ENCODE measurements around the gene NFE2L1.

NFE2L1 gene

GRCh38 chr17:48055531-48056245 is 7.5 kb downstream of the NFE2L1 start:
- Histone ChIP-seq H3K4me3 (ENCODE audit: low read length) (no peak overlapping the region), H3K9ac (ENCODE audit: low read length) (no peak overlapping the region), H3K4me1 (ENCODE audit: control insufficient read depth, insufficient read depth, low read length) (peaks cover 29% of the 10 kb centered on the region), H3K27me3 (ENCODE audit: control insufficient read depth, insufficient read depth, low read length) (no peaks in the 10 kb centered on the region), H3K36me3 (ENCODE audit: control insufficient read depth, insufficient read depth, low read length) (peaks cover 55% of the 10 kb centered on the region), H3K27ac (ENCODE audit: low read depth, low read length) (no peak overlapping the region)

DNA sequence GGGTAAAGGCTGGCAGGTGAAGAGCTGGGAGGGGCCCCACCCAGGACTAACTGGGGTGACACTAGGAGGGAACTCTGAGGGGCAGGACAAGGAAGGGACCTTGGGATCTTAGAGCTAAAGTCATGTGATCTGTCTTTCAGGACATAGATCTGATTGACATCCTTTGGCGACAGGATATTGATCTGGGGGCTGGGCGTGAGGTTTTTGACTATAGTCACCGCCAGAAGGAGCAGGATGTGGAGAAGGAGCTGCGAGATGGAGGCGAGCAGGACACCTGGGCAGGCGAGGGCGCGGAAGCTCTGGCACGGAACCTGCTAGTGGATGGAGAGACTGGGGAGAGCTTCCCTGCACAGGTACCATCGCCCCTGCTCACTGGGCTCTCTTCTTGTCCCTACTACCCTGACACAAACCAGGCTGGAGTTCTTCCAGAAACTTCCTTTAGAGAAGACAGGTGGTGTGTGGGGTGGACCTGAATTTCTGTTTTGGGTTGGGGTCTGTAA is 8.1 kb downstream of the NFE2L1 start:
- H3K27ac ChIP-seq (ENCODE audit: low read depth, low read length): no peak overlapping the region
- H3K36me3 ChIP-seq (ENCODE audit: control insufficient read depth, insufficient read depth, low read length): peaks cover 56% of the 10 kb centered on the region
- no peak overlapping the region for H3K4me3 ChIP-seq (ENCODE audit: low read length)
- peaks cover 24% of the 10 kb centered on the region for H3K4me1 ChIP-seq (ENCODE audit: control insufficient read depth, insufficient read depth, low read length)
- H3K9ac ChIP-seq (ENCODE audit: low read length): no peak overlapping the region
- no peaks in the 10 kb centered on the region for H3K27me3 ChIP-seq (ENCODE audit: control insufficient read depth, insufficient read depth, low read length)

DNA sequence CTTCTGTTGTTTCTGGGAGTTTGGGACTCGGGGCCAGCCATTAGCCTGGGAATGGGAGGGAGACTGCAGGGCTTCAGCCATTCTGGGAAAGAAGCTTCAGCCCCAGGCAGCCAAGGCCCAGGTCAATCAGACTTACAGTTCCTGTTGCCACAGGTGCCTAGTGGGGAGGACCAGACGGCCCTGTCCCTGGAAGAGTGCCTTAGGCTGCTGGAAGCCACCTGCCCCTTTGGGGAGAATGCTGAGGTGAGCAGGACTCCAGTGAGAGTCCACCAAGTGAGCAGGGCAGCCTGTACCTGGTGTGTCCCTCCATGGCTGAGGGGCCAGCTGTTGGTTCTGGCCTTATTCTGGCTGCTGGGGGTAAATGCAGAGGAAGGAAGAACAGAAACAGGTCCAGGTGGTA is 8.7 kb downstream of the NFE2L1 start:
- H3K36me3 ChIP-seq (ENCODE audit: control insufficient read depth, insufficient read depth, low read length): peaks cover 60% of the 10 kb centered on the region
- no peak overlapping the region for H3K9ac ChIP-seq (ENCODE audit: low read length)
- H3K4me3 ChIP-seq (ENCODE audit: low read length): no peak overlapping the region
- no peaks in the 10 kb centered on the region for H3K27me3 ChIP-seq (ENCODE audit: control insufficient read depth, insufficient read depth, low read length)
- peaks cover 23% of the 10 kb centered on the region for H3K4me1 ChIP-seq (ENCODE audit: control insufficient read depth, insufficient read depth, low read length)
- H3K27ac ChIP-seq (ENCODE audit: low read depth, low read length): no peak overlapping the region

- no peak overlapping the region for H3K4me3 ChIP-seq (ENCODE audit: low read length)
- H3K9ac ChIP-seq (ENCODE audit: low read length): no peak overlapping the region
- H3K36me3 ChIP-seq (ENCODE audit: control insufficient read depth, insufficient read depth, low read length): peaks cover 60% of the 10 kb centered on the region
- no peaks in the 10 kb centered on the region for H3K27me3 ChIP-seq (ENCODE audit: control insufficient read depth, insufficient read depth, low read length)
- H3K4me1 ChIP-seq (ENCODE audit: control insufficient read depth, insufficient read depth, low read length): peaks cover 15% of the 10 kb centered on the region
- no peak overlapping the region for H3K27ac ChIP-seq (ENCODE audit: low read depth, low read length)
Observed at GRCh38 chr17:48057626-48058025, 9.5 kb downstream of the NFE2L1 start.

DNA sequence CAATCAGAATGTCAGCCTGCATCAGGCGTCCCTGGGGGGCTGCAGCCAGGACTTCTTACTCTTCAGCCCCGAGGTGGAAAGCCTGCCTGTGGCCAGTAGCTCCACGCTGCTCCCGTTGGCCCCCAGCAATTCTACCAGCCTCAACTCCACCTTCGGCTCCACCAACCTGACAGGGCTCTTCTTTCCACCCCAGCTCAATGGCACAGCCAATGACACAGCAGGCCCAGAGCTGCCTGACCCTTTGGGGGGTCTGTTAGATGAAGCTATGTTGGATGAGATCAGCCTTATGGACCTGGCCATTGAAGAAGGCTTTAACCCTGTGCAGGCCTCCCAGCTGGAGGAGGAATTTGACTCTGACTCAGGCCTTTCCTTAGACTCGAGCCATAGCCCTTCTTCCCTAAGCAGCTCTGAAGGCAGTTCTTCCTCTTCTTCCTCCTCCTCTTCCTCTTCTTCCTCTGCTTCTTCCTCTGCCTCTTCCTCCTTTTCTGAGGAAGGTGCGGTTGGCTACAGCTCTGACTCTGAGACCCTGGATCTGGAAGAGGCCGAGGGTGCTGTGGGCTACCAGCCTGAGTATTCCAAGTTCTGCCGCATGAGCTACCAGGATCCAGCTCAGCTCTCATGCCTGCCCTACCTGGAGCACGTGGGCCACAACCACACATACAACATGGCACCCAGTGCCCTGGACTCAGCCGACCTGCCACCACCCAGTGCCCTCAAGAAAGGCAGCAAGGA is 10.4 kb downstream of the NFE2L1 start:
- no peak overlapping the region for H3K9ac ChIP-seq (ENCODE audit: low read length)
- H3K36me3 ChIP-seq (ENCODE audit: control insufficient read depth, insufficient read depth, low read length): peaks cover 62% of the 10 kb centered on the region
- H3K27me3 ChIP-seq (ENCODE audit: control insufficient read depth, insufficient read depth, low read length): no peaks in the 10 kb centered on the region
- H3K4me3 ChIP-seq (ENCODE audit: low read length): no peak overlapping the region
- H3K4me1 ChIP-seq (ENCODE audit: control insufficient read depth, insufficient read depth, low read length): peaks cover 6% of the 10 kb centered on the region
- no peak overlapping the region for H3K27ac ChIP-seq (ENCODE audit: low read depth, low read length)

DNA sequence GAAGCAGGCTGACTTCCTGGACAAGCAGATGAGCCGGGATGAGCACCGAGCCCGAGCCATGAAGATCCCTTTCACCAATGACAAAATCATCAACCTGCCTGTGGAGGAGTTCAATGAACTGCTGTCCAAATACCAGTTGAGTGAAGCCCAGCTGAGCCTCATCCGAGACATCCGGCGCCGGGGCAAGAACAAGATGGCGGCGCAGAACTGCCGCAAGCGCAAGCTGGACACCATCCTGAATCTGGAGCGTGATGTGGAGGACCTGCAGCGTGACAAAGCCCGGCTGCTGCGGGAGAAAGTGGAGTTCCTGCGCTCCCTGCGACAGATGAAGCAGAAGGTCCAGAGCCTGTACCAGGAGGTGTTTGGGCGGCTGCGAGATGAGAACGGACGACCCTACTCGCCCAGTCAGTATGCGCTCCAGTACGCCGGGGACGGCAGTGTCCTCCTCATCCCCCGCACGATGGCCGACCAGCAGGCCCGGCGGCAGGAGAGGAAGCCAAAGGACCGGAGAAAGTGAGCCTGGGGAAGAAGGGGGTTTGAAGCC is 11.0 kb downstream of the NFE2L1 start:
- Histone ChIP-seq H3K36me3 (ENCODE audit: control insufficient read depth, insufficient read depth, low read length) (peaks cover 62% of the 10 kb centered on the region), H3K4me3 (ENCODE audit: low read length) (no peak overlapping the region), H3K27me3 (ENCODE audit: control insufficient read depth, insufficient read depth, low read length) (no peaks in the 10 kb centered on the region), H3K4me1 (ENCODE audit: control insufficient read depth, insufficient read depth, low read length) (no peaks in the 10 kb centered on the region), H3K9ac (ENCODE audit: low read length) (no peak overlapping the region), H3K27ac (ENCODE audit: low read depth, low read length) (no peak overlapping the region)

DNA sequence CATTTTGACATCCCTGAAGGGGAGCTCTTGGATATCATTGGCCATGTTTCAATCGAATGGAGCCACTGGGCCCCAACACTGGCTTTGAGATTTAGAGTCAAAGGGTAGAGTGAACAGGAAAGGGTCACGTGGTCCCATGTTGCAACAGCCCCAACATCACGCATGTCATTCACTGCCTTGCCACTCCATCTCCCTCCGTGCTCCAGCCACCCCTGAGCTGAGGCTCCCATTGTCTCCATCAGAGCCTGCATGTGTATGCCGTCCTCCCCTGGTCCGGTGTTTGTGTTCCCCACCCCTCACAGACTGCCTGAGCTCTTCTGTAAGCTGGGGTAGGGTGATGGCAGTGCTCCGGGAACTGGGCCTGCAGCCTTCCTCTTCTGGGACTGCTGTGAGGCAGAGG is 12.1 kb downstream of the NFE2L1 start:
- H3K4me1 ChIP-seq (ENCODE audit: control insufficient read depth, insufficient read depth, low read length): no peaks in the 10 kb centered on the region
- H3K4me3 ChIP-seq (ENCODE audit: low read length): no peak overlapping the region
- no peak overlapping the region for H3K27ac ChIP-seq (ENCODE audit: low read depth, low read length)
- no peak overlapping the region for H3K9ac ChIP-seq (ENCODE audit: low read length)
- no peaks in the 10 kb centered on the region for H3K27me3 ChIP-seq (ENCODE audit: control insufficient read depth, insufficient read depth, low read length)
- peaks cover 68% of the 10 kb centered on the region for H3K36me3 ChIP-seq (ENCODE audit: control insufficient read depth, insufficient read depth, low read length)

DNA sequence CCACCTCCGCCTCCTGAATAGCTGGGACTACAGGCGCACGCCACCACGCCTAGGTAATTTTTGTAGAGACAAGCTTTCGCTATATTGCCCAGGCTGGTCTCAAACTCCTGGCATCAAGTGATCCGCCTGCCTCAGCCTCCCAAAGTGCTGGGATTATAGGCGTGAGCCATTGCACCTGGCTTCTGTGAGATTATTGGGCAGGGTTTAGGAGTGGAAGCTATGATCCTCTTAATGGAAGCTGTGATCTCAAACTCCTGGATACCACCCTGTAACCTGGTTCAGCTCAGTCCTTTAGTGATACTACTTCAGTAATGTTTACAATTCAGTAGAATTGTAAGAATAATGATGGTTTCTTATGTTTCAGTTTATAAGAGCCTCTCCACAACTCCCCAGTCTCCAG is 14.1 kb downstream of the NFE2L1 start:
- H3K27ac ChIP-seq (ENCODE audit: low read depth, low read length): no peak overlapping the region

GRCh38 chr17:48064638-48065037 is 16.5 kb downstream of the NFE2L1 start:
- H3K9ac ChIP-seq (ENCODE audit: low read length): no peak overlapping the region
- H3K4me1 ChIP-seq (ENCODE audit: control insufficient read depth, insufficient read depth, low read length): no peaks in the 10 kb centered on the region
- no peaks in the 10 kb centered on the region for H3K27me3 ChIP-seq (ENCODE audit: control insufficient read depth, insufficient read depth, low read length)
- H3K27ac ChIP-seq (ENCODE audit: low read depth, low read length): no peak overlapping the region
- no peak overlapping the region for H3K4me3 ChIP-seq (ENCODE audit: low read length)
- peaks cover 35% of the 10 kb centered on the region for H3K36me3 ChIP-seq (ENCODE audit: control insufficient read depth, insufficient read depth, low read length)

More for the DNA sequence above, 14.1 kb downstream of the NFE2L1 start:
- Histone ChIP-seq H3K27me3 (ENCODE audit: control insufficient read depth, insufficient read depth, low read length) (no peaks in the 10 kb centered on the region), H3K4me1 (ENCODE audit: control insufficient read depth, insufficient read depth, low read length) (no peaks in the 10 kb centered on the region), H3K9ac (ENCODE audit: low read length) (no peak overlapping the region), H3K36me3 (ENCODE audit: control insufficient read depth, insufficient read depth, low read length) (peaks cover 53% of the 10 kb centered on the region), H3K4me3 (ENCODE audit: low read length) (no peak overlapping the region)

DNA sequence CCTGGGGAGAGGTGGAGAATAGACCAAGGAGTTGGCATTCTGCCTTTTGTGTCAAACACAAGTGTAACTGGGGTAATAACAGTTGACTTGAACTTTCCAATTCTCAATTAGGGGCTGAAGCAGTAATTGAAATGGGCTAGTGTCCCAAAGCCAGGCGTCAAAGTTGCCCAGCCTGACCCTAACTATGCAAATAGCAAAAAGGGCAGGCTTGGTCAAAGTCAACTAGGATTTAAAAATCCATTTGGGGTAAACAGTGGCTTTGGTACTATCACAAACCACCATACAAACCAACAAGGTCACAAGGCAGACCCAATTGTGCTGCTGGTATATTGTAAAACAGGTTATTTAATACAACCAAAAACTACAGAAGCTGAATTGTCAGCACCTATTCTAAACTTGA is 18.0 kb downstream of the NFE2L1 start:
- no peak overlapping the region for H3K9ac ChIP-seq (ENCODE audit: low read length)
- no peak overlapping the region for H3K4me3 ChIP-seq (ENCODE audit: low read length)
- H3K27ac ChIP-seq (ENCODE audit: low read depth, low read length): no peak overlapping the region
- no peaks in the 10 kb centered on the region for H3K27me3 ChIP-seq (ENCODE audit: control insufficient read depth, insufficient read depth, low read length)
- no peaks in the 10 kb centered on the region for H3K4me1 ChIP-seq (ENCODE audit: control insufficient read depth, insufficient read depth, low read length)
- H3K36me3 ChIP-seq (ENCODE audit: control insufficient read depth, insufficient read depth, low read length): peaks cover 25% of the 10 kb centered on the region

- Histone ChIP-seq H3K36me3 (ENCODE audit: control insufficient read depth, insufficient read depth, low read length) (peaks cover 22% of the 10 kb centered on the region), H3K9ac (ENCODE audit: low read length) (no peak overlapping the region), H3K27ac (ENCODE audit: low read depth, low read length) (no peak overlapping the region), H3K27me3 (ENCODE audit: control insufficient read depth, insufficient read depth, low read length) (no peaks in the 10 kb centered on the region), H3K4me1 (ENCODE audit: control insufficient read depth, insufficient read depth, low read length) (no peaks in the 10 kb centered on the region), H3K4me3 (ENCODE audit: low read length) (no peak overlapping the region)
Observed at GRCh38 chr17:48066656-48067055, 18.5 kb downstream of the NFE2L1 start.

DNA sequence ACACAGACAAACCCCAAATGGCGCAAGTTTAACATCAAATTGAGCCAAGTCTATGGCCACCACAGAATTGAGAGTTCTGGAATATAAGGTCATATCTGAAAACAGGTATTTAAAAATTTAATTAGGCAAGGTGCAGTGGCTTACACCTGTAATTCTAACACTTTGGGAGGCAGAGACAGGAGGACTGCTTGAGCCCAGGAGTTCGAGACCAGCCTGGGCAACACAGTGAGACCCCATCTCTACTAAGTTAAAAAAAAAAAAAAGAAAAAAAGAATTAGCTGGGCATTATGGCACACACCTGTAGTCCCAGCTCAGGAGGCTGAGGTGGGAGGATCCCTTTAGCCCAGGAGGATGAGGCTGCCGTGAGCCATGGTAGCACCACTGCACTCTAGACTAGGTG is 19.1 kb downstream of the NFE2L1 start:
- H3K36me3 ChIP-seq (ENCODE audit: control insufficient read depth, insufficient read depth, low read length): peaks cover 16% of the 10 kb centered on the region

More for the DNA sequence above, 19.1 kb downstream of the NFE2L1 start:
- H3K27ac ChIP-seq (ENCODE audit: low read depth, low read length): no peak overlapping the region
- no peak overlapping the region for H3K9ac ChIP-seq (ENCODE audit: low read length)
- H3K4me3 ChIP-seq (ENCODE audit: low read length): no peak overlapping the region
- H3K27me3 ChIP-seq (ENCODE audit: control insufficient read depth, insufficient read depth, low read length): no peaks in the 10 kb centered on the region
- no peaks in the 10 kb centered on the region for H3K4me1 ChIP-seq (ENCODE audit: control insufficient read depth, insufficient read depth, low read length)
